Stimulated activated CD4-positive, alpha-beta T cell treated with anti-CD3 and anti-CD28 coated beads, Interleukin-1b, Interleukin-23, amount 100 ng/mL, for 4 hours (primary cell): ENCODE results near the gene TCHHL1.
A peak's percentile ranks its signal among the peaks of the same experiment; 100 is the strongest.
"Not testable (repeated sequence)": the region's sequence is repeated elsewhere in the genome, so short reads cannot be mapped to it uniquely, and the experiment has no call there.

Experiments used
- DNase-seq, 2 donors: peaks; one replicate each; pipeline ENCODE4 v3.0.0-alpha.2; 2020; ENCODE audit warnings: low read depth in 2 of 2

TCHHL1 gene

GRCh38 chr1:152086760-152087159 lies 2.1 kb downstream of the TCHHL1 start:
- DNase-seq: no peak

- DNase-seq: no peak
Observed at GRCh38 chr1:152084853-152085252, 4.0 kb downstream of the TCHHL1 start.

- not testable (repeated sequence) for DNase-seq
Observed at GRCh38 chr1:152081026-152081425, 7.8 kb downstream of the TCHHL1 start.

DNA sequence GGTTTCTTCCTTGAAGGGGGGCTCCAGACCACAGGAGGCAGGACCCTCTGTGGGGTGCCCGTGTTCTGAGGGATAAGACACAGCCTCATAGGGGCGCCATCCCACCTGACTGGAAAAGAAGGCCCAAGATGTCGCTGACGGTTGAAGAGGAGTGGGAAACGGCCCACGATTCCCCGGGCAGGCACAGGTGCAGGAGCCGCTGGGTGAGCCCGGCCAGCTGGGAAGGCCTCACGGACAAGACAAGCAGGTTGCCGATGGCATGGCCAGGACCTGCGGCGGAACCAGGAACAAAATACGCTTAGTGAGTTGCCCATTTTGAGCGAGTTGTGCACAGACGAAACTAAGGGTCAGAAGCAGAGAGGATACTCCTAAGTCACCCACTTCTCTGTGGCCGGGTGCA lies 8.4 kb downstream of the TCHHL1 start:
- DNase-seq: not testable (repeated sequence)

GRCh38 chr1:152078831-152079441 lies 9.9 kb downstream of the TCHHL1 start:
- no peak for DNase-seq

- DNase-seq: no peak
Observed at GRCh38 chr1:152072311-152072710, 16.6 kb downstream of the TCHHL1 start.

DNA sequence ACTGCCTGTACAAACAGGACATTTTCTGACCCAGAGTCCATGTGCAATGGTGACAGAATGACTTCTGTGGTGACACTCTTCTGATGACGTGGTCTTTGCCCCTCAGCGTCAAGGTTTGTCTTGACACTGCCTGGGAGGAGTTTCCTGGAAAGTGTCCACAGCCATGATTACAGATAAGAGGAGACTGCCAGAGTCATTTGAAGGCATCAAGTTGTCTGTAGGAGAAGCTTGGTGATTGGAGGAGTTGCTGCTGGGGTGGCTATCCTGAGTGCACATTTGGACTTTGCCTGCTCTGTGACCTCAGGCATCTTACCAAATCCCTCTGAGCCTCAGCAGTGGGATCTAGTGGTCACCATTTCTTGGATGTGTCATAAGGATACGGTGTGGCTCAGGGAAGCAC lies 17.7 kb downstream of the TCHHL1 start:
- DNase-seq: no peak

DNA sequence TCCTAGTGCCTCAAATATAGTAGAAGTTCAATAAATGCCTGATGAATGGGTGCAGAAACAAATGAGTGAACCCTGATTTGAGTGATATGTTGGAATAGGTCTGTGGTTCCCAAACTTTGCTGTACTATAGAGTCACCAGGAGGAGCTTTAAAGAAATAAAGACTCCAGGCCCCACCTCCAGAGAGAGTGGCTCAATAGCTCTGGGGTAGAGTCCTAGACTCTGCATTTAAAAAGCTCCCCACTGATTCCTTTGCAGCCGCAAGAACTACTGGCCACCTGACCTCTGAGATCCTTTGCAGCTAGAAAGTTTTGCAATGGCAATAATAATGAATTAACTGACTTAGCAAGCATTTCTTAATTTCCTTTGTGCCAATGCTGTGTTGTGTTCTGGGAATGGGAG lies 20.9 kb downstream of the TCHHL1 start:
- no peak for DNase-seq

DNA sequence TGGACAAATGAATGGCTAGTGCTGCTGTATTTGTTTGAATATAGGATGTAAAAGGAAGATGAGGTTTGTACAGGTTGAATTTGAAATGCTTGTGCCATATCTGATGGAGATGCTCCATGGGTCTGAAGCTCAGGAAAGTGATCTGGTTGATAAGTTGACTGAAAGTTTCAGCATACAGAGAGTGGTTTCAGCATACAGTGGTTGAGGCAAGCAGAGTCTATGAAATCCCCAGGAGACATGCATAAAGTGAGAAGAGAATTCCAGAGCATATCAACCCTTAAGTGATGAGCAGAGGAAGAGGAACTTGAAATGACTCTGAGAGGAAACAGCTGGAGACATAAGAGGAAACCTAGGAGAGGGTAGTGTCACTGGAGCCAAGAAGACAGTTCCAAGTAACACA lies 21.7 kb downstream of the TCHHL1 start:
- DNase-seq: no peak

GRCh38 chr1:152061952-152062351 lies 26.9 kb downstream of the TCHHL1 start:
- DNase-seq: no peak

- no peak for DNase-seq
Observed at GRCh38 chr1:152053375-152053774, 35.5 kb downstream of the TCHHL1 start.

DNA sequence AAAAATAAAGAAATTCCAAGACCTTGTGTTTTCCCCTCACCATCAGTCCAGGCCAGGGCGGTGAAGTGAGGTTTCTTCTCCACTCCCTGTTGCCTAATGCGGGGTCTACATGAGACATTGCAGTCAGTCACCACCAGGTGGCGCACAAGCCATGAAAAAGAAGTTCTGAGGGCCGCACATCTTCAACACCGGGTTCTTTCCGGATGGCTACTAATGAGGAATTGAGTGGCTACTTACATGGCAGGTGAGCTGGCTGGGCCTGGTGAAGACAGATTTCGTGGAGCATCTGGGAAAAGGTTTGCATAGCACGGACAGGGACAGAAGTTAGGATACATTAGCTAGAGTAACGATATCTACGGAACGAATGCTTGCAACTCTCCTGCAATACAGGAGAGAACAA lies 36.3 kb downstream of the TCHHL1 start:
- peak; percentile 77 to 83 for DNase-seq

DNA sequence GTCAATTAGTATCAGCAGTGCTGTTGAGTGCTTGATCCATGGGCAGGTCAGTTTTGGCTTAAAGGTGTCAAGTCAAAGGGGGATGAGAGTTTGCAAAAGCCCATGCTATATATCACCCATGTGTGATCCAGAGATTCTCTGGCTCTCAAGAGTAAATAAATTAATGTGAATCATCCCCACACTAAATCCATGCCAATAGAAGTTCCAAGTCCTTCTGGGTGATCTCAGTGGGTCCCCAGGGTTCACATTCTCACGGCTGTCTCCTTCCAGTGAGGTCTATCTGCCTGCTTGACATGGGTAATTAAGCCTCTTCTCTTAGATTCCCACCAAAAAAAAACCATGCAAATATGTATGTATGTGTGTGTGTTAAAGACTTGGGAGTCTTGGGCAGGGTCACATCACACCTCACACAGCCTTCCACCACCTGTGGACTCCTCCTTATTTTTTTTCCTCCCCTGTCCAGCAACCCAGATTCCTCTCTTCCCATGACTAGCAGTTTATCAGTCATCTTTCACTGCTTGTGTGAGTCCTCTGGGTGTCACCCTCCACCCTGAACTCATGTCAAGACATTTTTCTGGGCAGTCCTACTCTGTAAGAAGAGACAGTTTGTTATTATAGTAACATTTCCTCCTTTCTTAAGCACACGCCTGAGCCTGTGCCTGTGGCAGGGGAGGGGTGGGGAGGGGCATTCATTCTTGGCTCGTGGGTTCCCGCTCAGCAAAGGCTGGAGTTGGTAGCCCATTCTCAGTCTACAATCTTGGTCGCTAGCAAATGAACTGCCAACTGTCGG lies 37.8 kb downstream of the TCHHL1 start:
- no peak for DNase-seq

DNA sequence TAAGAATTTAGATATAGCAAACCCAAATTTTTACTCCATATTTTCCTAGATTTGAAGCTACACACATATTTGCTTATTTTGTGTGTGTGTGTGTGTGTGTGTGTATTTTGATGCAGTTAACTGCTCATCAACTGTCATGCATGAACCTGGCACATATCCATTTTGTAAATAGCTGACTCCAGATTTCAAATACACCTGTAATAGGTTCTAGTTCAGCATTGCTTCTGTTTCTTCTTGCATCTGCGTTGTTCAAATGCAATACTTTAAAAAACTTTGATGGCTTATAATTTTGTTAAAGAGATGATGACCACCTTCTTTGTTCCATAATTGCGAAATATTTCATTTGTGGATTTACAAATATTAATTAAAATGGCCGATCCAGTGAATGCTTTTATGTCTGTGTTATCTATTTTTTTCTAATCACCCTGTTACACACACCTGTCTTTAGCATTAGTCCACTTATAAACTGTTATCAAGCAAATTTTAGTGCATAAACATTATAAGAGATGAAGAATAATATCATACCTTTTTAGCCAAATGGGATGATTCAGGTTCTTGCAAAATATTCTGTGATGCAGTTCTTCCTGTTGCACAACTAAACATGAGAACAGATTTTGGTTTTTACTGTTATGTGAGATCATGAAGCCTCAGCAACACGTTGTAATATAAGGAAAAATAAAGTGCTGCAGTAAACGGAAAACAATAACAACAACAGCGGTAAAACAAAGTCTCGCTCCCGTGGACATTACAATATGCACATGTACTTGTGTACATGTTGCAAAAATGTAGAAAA lies 39.4 kb downstream of the TCHHL1 start:
- no peak for DNase-seq

DNA sequence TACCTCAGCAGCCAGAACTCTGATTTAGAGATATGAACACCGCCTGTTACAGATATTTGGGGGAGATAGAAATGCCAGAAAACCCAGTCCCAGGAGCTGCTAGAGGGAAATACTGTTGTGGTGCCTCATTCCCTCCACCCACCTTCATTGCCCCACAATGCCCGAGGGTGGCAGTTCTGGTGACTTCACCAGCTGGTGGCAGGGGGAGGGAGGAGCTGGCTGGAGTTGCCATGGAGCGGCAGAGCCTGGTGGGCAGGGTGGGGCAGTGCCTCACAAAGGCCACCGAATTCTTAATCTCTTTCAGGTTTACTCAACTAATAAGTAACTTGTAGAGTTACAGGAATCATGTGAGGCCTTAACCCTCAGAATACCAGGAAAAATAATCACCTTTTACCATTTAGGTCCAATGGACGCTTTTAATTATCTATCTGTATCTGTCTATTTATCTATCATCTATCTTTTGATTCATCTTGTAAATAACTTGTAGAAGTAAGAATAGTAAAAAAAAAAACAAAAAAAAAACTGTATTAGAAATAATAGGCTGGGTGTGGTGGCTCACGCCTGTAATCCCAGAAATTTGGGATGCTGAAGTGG lies 40.4 kb downstream of the TCHHL1 start:
- peak; percentile 23 to 27 for DNase-seq

DNA sequence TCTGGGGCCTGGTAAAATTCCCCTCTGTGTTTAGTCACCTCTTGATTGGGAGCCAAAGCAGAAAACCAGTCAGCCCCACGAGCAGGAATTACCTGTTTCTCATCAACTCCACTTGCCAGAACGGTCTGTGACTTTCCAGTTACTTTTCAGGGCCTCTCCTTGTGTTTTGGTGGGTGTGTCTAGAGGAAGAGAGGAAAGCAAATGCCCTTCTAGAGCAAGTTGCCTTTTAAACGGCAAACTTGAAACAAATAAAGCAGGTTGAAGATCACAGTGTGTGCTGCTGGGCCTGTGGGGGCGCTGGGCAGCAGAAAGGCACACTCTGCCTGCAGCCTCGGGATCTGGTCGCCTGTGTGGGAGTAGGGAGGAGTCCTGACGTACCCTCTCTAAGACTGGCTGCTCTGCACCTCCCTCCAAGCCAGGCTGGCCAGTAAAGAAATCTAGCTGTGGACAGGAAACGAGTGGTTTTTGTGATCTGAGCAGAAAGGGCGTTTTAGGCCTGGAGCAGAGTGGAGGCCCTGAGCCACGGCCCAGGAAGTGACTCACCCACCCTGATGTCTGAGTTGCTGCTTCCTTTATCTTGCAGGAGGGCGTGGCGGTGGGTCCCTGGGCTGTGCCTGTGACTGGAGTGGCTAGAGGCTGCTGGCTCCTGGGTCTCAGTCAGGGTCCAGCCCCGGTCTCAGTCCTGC lies 41.0 kb downstream of the TCHHL1 start:
- peak; percentile 65 to 68 for DNase-seq

- no peak for DNase-seq
Observed at GRCh38 chr1:152047413-152047729, 41.5 kb downstream of the TCHHL1 start.

- no peak for DNase-seq
Observed at GRCh38 chr1:152044386-152044785, 44.5 kb downstream of the TCHHL1 start.

DNA sequence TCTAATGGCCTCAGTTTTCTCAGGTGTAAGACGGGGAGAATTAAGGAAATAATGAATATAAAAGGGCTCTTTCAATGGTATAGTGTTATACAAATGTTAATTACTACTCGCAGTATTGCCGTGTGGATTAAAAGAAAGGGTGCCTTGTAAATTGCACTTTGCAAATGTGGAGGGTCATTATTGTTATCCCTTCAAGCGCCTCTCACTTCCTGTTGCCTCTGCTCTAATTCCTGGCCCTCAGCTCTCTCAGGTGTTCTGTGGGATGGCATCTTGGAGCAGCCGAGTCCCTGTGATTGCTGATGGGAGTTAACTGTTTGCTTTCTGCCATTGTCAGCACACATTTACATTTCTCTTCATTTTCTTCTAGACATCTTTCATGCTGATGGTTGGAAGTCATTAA lies 45.0 kb downstream of the TCHHL1 start:
- no peak for DNase-seq

GRCh38 chr1:152042030-152042429 lies 46.8 kb downstream of the TCHHL1 start:
- DNase-seq: no peak

DNA sequence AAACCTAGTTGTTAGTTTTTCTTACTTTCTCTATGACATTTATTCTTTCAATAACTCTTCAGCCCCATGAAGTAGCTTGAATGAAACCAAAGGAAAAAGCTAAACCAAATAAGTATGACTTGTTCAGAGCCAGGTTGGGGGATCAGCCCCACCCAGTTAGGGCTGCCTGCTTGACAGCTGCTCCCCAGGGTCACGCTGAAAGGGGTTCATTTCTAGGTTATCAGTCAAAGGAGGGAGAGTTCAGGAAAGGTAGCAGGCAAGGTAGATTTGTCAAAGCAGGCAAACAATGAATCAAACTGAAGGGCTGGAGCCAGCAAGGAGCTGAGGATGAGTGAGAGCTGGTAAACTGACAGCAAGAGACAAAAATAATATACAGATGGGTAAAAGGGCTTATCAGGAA lies 49.0 kb downstream of the TCHHL1 start:
- DNase-seq: no peak

GRCh38 chr1:152039461-152039860 lies 49.4 kb downstream of the TCHHL1 start:
- DNase-seq: no peak
